ENCODE measurements around the gene AGAP3.

The AGAP3 gene

DNA sequence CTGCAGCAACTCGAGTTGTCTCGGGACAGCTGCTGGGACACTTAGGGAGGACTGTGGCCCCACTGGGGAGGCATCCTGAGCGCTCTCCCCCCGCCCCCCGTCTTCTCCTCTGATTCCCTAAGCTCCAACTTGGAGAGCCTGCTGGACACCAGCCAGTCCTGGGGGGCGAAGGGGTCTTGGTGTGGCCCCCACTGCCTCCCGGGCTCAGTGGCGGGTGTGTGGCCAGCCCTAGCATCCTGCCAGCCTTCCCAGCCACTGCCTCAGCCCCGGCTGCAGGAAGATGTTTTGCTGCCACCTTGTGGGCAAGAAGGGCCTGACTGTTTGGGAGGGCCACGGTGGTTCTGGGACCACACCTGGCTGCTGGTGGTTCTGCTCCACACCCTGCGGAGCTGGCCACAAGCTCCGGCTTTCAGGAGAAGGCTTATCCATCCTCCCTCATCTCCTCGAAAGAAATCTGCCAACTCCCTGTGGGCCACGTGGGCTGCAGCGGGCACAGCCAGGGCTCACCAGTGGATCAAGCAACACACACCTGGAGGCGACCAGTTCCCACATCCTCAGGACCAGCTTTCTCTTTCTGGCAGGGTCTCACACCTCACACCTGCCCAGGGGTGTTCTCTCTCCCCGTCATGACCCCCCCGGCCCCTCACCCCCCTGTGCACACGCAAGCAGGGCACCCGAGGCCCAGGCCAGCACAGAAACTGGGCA lies 24.8 kb downstream of the AGAP3 start:
- peak; percentile 79 for DNase-seq

DNA sequence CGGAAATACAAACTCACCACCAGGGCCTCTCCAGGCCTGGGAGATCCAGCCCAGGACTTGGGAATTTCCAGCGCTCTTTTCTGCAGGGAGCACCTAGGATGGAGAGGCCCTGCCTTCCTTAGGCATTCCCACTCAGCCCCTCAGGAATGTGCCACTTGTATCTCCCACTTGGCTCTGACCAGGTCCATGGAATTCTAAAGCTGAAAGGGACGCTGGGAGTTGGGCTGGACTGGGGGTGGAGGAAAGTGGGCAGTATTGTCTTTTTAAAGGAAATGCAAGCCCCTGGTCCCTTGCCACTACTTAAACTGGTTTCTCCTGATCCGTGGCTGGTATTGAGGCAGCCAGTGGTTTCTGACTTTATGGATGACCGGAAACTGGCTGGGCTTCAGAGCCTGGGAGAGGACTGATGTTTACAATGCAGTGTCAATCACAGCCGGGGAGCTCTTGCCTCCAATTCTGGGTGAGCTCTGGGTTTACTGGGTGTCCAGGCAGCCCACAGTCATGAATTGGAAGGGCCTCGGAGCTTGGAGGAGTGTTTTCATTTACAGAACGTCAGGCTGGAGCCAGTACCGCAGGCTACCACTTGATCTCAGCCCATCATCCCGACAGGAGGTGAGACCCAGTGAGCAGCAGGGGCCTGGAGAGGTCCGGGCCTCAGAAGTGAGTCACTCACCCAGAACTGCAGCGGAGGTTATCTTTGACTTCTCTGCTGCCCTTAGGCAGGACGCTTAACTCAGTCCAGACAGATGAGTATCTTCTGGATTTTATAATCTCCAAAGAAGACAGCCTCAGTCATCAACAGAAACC lies 27.3 kb downstream of the AGAP3 start:
- DNase-seq = no peak

DNA sequence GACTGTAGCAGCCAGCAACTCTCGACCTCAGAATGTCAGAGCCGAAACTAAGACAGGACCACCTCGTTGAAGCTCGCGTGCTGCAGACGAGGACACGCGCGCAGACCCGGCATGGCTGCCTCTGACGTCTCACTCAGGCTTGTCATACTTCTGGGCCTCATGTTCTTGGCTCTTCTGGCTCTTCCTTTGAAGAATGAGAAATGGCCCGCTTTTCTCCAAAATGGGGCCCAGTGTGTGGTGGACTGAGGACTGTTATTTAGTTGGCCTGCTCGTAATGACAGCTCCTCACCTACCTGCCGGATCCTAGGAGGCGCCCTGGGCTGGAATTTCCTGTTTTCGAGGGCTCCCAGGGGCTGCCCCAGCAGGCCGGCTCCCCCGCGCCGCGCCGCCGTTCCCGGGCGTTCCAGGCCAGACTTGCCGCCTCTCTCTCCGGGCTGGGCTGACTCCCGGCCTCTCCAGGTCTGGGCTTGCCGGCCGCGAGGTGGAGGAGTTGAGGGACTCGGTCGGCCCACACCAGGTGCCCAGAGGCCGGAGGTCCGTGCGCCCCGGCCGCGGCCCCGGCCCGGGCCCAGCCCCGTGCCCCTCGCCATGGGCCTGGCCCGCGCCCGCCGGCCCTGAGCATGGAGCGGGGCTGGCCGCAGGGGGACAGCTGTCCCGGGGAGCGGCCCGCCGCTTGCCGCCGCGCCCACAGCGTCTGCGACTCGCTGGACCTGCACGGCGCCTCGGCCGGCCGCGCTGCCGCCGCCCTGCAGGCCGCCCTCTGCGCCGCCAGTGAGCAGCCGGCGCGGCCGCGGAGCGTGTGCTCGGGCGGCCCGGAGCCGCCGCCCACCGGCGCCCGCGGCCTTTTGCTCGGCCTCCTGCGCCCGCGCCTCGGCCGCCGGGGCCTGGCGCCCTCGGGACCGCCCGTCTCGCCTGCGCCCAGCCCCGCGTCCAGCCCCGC lies 28.1 kb downstream of the AGAP3 start:
- DNase-seq = no peak

DNA sequence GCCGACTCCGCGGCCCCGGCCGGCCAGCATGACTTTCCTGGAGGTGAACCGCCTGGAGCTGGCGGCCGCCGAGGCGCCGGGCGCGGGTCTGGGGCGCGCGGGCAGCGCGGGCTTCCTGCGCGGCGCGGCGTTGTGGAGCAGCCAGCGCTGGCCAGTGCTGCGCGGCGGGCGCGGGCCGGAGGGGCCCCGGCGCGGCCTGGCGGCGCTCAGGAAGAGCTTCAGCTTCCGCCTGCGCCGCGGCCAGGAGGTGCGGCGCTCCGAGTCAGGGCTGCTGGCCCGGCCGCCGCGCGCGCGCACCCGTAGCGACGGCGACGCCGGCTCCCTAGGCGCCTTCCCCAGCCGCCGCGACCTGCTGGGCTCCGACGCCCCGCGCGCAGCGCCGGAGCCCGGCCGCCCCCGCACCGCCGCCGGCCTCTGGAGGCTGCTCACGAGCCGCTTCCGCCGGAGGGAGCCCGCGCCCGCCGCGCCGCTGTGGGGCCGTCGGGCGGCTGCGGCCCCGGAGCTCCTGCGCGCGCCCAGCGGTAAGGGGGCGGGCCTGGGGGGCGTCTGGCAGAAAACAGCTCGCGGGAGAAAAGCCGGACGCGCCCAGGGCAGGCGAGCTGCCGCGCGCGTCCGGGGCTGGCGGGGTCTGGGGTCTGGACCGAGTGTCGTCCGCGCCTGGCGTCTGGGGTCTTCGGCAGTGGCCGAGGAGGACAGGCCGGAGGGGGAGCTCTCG lies 29.0 kb downstream of the AGAP3 start:
- peak; percentile 23 for DNase-seq

DNA sequence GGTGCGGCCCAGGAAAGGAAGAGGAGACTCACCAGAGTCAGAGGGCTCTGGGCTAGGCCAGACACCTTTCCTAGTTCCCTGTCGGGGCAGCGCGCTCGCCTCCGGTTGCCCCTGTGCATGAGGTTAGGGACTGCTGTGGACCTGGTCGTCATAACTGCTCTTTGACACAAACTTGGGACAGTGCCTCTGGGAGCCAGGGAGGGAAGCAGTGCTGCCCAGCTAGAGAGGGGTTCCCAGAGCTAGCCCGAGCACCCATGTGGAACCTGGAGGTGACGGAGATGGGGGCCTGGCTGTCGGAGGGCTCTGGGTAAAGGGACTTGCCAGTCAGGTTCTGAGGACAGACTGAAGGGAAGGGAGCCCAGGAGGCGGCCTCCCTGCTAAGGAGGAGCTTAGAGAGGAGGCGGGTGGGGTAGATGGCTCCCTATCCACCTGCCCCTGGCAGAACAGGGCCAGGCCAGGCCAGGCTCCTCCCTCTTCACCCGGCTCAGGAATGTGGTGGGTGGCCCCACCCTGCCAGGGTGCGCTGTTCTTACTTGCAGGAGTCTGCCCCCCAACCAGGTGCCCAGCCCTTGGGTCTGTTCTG lies 29.7 kb downstream of the AGAP3 start:
- no peak for DNase-seq

DNA sequence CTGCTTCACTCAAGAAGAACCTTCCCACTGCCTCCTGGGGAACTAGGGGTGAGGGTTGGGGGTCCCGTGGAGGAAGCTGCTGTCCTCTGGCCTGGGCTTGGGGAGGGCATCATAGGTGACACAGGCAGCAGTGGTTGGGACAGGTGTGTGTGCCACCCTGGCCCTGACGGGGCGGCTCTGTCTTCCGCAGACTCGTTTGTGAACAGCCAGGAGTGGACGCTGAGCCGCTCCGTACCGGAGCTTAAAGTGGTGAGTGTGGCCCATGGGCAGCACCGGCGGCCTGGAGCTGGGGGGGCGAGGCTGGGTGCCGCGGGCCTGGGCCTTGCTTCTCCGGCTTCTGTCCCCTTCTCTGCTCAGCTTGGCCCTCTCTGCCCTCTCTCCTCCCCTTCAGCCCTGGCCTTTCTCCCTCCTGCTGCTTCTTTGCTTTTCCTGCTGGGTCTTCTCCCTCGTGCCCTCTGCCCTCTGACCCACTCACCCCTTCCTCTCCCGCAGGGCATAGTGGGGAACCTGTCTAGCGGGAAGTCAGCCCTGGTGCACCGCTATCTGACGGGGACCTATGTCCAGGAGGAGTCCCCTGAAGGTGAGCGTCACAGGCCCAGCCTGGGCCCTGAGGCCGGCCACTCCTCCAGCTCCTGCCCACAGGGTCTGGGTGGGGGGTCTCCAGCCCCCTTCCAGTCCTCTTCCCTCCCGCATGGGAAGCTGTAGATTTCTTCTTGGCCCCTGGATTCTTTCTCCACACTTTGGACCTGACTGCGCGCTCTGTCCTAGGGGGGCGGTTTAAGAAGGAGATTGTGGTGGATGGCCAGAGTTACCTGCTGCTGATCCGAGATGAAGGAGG lies 30.5 kb downstream of the AGAP3 start:
- DNase-seq = no peak

DNA sequence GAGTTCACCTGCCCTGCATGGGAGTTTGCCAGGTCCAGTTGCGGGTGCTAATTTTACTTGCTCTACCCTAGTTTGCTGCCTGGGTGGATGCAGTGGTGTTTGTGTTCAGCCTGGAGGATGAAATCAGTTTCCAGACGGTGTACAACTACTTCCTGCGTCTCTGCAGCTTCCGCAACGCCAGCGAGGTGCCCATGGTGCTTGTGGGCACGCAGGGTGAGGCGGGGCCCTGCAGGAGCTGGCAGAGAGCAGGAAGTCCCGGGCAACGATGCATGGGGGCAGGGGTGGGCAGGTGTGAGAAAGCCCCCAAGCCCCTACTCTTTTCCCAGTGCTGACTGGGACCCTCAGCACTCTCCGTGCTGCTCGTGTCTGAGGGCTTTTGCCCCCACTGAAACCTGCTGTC lies 31.3 kb downstream of the AGAP3 start:
- peak; percentile 54 for DNase-seq

DNA sequence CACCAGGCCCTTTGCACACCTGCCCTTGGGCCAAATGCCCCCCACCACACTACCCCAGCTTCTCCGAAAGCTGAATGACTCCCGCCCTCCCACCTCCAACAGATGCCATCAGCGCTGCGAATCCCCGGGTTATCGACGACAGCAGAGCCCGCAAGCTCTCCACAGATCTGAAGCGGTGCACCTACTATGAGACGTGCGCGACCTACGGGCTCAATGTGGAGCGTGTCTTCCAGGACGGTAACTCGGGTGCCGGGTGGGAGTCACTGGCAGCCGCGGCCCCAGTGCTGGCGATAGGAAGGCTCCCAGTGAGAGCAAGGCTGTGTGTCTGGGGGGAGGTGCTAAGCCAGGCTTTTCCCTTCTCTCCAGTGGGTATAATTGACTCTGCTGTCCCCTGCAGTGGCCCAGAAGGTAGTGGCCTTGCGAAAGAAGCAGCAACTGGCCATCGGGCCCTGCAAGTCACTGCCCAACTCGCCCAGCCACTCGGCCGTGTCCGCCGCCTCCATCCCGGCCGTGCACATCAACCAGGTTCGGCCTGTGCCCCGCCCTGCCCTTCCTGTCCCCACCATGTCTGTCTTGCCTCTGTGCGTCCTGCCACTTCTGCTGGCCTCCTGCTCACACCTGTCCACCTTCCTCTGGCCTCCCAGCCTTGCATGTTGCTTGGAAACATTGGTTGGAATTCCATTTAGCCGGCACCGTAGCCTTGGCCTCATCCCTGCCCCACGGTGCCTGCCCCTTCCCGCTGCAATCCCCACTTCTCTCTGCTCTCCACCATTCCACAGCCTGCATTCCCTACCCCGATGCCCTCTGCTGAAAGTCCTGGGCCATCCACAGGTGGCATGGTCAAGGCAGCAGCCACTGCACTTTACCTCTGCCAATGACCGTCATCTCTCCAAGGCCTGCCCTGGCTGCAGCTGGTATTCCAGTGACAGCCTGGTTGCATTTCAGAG lies 32.1 kb downstream of the AGAP3 start:
- DNase-seq = no peak

DNA sequence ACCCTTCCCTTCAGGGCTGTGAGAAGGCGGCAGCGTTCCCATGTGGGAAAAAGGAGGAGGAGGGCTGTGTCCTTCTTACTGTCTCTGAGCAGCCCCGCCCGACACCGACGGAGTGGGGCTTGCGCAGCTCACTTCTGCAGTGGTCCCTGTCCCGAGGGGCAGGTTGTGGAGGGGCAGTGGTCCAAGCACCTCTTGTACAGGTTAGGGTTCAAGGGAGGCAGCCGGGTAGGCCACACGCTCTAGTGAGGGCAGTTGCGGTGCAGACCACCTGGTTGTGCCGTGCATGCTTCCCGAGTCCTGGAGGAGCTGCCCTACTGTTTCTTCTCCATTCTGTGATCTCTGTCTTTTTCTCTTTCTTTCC lies 32.8 kb downstream of the AGAP3 start:
- no peak for DNase-seq

DNA sequence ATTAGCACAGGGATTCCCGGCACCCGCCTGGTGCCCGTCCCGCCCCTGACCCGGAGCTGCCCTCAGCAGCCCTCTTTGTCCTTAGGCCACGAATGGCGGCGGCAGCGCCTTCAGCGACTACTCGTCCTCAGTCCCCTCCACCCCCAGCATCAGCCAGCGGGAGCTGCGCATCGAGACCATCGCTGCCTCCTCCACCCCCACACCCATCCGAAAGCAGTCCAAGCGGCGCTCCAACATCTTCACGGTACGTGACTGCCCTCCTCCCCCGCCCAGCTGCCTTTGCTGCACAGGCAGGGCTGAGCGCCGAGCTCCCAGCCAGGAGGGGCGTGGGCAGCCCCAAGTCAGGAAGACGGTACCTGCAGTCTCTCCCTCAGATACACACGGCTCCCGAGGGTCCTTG lies 33.6 kb downstream of the AGAP3 start:
- no peak for DNase-seq

DNA sequence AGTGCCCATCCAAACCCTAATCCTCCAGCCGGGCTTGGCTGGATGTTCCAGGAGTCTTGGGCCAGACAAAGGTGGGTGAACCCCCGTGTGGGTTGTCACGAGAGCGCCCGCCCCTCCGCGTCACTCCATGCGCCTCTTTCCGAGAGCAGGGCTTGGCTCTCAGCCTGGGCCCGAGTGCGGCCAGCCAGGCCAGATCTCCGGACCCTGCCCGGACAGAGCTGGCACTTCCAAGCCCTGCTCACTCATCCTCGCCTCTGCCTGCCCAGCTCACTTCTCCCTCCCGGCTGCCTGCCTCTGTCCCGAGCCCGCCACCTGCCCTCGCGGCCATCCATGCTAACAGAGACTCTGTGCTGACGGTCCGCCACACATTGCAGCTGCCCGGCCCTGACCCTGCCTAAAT lies 34.6 kb downstream of the AGAP3 start:
- no peak for DNase-seq

DNA sequence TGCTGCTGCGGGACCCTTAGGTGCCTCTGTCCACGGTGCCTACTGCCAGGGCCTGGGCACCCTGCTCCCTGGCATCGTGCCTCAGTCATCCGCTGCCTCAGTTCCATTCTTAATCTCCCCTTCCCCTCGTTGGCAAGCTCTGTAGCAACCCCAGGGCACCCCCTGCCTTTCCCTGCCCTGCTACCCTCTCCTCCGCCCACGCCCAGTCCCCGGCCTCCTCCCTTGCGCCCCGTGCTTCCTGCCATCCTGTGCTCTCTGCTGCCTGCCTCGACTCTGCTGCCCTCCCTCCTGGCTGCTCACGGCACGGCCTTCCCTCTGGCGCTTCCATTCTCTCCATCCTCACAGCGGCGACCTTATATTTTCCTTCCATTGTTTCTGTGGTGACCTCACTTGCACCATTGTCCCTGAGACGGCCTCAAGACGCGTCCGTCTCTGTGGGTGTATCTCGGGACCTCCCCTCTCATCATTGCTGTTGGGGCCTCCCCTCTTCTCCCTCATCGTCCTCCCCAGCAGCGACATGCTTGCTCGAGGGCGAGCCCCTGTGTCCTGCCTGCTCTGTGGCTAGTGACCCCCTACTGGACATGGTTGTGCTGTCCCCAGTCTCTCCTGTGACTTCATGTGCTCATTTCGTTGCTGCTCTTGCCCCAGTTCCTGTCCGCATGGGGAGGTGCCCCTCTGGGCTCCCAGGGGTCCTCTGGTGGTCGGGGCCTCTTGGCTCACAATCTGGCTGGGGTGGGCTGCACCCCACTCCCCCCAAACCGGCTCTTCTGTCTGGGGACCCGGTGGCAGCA lies 35.3 kb downstream of the AGAP3 start:
- no peak for DNase-seq

DNA sequence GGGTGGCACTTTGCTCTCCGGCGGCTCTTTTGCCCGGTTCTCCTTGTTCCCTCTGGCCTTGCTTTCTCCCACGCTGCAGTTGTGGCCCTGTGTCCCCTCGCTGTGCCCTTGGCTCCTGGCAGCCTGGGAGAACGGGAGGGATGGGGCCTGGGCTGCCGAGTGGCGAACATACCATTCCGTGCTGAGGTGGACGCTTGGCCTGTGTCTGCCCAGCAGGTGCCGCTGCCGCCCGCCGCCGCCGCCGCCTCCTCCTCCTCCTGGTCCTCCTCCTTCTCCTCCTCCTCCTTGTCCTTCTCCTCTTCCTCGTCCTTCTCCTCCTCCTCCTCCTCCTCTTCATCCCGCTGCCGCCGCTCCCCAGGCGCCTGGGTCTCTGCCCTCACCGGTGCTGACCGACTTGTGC lies 36.0 kb downstream of the AGAP3 start:
- DNase-seq = no peak

DNA sequence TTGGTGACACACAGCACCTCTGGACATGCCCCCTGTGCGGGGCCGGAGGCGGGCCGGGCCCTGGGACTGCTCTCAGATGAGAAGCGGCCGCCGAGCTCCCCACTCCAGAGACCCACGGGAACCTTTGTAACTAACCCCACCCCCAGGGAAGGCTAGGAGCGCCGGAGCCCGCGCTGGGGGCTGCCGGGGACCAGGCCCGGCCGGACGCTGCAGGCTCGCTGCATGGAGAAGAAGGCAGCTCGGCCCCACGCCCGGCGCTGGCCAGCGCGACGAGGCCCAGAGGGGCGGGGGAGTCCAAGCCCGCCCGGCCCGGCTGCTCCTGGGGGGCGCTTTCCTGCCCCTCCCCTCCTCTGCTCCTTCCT lies 36.5 kb downstream of the AGAP3 start:
- no peak for DNase-seq

DNA sequence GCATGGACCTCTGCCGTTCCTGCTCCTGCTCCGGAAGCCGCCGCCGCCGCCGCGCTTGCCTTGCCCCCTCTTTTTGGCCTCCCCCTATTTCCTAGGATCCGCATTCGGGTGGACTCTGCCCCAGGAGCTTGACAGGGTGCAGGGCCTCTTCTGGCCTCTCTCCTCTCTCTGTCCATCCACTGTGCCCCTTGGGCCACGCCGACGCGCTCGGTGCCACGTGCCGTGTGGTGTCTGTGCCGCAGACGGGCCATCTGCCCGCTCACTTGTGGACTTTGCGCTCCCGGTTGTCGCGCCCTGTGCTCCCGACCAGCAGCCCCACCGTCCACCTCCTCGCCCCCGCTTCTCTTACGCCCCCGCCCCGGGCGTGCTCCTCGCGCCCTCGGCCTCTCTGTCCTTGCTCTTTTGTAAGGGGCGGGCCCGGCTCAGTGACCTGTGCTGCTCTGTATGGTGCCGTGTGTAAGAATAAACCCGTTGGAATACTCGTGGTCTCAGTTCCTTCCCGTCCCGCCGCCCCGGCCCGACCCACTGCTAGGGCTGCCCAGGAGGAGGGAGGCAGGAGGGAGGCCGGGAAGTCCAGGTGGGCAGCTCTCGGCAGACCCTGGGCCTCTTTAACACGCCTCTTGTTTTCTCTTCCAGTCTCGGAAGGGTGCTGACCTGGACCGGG lies 37.0 kb downstream of the AGAP3 start:
- no peak for DNase-seq

DNA sequence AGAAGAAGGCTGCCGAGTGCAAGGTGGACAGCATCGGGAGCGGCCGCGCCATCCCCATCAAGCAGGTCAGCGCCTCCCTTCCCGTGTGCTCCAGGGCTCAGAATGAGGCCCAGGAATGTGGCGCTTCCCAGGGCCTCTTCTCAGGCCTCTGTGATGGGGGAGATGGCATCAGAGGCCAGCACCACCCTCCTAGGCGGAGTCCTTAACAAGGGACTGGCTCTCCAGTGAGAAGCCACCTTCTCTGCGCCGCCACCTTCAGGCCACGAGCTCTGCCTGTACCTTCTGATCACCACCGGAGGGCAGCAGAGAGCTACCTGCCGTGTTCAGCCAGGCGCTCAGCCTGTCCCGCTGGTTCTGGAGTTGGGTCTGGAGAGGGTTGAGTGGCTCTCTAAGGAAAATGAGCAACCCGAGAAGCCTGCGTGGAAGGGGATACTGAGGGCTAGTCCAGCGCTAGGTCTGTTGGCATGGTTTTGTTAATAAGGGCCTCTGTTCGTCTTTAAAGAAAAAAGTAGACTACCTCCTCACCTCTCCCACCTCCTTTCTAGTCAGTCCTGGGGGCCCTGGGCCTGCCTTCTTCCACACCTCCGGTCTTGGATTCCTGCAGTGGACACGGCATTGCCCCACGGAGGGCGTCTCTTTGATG lies 37.7 kb downstream of the AGAP3 start:
- peak; percentile 85 for DNase-seq

DNA sequence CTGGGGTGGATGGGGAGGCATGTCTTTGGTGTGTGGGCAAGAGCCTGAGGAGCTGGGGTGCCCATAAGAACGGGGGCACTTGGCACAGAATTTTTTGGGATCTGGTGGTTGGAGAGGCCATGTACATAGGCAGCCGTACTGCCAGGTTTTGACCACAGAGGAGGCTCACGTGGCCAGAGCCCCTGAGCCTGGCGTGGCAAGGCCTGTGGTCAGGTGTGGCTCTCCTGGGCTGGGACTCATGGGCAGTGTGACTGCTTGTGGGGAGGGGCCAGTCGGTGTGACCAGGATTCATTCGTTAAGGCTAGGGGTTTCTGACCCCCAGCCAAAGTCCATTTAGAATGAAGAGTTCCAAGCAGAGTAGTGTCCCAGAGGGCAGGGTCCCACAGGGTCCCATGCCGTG lies 38.2 kb downstream of the AGAP3 start:
- no peak for DNase-seq

DNA sequence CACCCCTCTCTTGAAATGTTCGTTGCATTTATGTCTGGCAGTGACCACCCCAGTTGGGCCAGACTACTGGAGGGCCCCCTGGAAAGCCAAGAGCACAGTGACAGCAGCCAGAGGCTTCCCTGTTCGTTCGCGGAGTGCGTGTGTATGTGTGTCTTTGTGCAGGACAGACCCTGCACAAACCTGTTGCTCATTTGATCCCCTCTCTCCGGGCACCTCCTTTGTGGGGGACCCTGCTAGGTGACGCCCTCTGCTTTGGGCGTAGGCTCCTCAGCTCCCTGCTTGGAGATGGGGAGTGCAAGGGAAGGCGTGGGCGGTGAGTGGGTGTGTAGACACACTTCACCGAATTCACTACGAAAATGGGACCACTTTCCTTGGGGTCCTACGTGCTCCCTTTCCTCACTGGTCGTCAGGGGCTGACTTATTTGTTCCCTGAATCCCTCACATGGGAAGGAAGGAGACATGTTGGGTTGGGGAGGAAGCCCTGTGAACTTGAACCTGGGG lies 38.7 kb downstream of the AGAP3 start:
- no peak for DNase-seq

Data from CD4-positive, alpha-beta T cell treated with Interleukin-10 for 1 hour (primary cell).